HG02938 (cell line): Measurements from ENCODE around the gene FIGNL2.

ENCODE experiments used
- ATAC-seq: cut with Tn5 transposase; IDR thresholded peaks from one replicate; pipeline ENCODE4 v1.9.1; 2021; ENCODE audit warnings: mild to moderate bottlenecking, moderate library complexity; ENCODE audit not compliant: unreplicated experiment

The FIGNL2 gene

GRCh38 chr12:51777973-51778372, 70.5 kb downstream of the FIGNL2 start:
- no peak for ATAC-seq

DNA sequence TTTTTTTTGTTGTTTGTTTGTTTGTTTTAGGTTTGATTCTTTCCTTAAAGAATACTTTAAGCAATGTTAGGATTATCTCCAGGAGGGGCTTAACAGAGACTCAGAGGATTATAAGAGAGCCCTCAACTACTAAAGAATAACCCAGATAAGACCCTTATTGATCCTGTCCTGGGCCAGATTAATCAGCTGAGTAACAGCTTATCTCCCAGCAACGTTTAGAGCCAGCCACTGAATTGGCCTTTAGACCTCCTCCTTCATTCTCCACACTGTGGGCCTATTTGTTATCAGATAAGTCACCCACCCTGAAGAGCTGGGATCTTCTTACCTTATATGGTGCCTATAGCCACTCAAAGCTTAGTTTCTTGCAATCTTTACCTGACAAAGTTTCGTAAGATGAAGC, 71.1 kb downstream of the FIGNL2 start:
- no peak for ATAC-seq

DNA sequence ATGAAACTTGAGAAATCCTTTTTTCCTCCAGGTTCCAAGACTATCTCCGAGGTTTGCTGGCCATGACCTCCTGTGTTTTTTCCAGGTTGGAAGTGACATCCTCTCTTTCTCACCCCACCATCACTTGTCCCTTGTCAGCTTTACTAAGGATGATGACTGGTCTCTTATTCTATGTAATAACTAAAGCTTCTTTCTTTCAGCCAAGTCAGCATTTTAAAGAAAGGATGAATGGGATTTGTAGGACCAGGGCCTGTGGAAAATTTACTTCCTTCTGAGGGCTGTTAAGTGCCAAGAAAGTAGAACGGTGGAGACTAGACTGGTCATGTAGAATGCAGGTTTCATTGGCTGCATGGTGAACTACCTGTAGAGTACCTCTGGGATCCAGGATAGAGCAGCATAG, 73.6 kb downstream of the FIGNL2 start:
- ATAC-seq: no peak

- ATAC-seq: no peak
Observed at GRCh38 chr12:51773145-51773869, 75.2 kb downstream of the FIGNL2 start.

DNA sequence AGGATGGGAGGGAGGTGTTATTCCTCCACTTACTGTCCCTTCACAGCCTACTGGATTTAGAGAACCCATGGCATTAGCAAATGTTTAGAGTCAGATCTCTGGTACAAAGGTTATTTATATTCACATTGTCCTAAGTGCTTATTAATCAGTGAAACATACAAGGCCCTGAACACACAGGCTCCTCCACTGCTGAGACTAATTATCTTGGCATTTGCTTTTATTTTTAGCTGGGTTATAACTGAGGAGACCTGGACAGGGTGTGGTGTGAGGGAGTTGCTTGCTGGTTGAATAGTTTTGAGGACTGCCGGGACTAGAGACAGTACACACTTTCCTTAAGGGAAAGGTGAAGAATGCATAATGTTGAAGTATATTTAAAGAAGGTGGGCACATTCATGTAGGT, 77.5 kb downstream of the FIGNL2 start:
- no peak for ATAC-seq
